Caco-2 (cell line): ENCODE measurements around the gene RPL19. TPM values are rescaled to one million over a fixed set of nuclear protein-coding genes. Genes with fewer than 3 reads are reported as not detected.

Experiments used
- BruUV-seq: library from RNA; stranded (reverse); fragments of 400-500 nt; replicated peaks from 2 replicates; lab custom pipeline; 2021; lab: Mats Ljungman, UMichigan
- CTCF ChIA-PET: fragments of 300-600 bp; sonication (Branson Sonifier 250); formaldehyde crosslinking; loops from one replicate; lab custom pipeline; 2022; ENCODE audit warnings: antibody characterized with exemption; lab: Charles Lee
- POLR2A ChIA-PET: fragments of 300-600 bp; sonication (Branson Sonifier 250); formaldehyde crosslinking; loops from one replicate; lab custom pipeline; 2022; ENCODE audit warnings: antibody characterized with exemption; lab: Charles Lee
- DNase-seq, 2 experiments: peaks; one replicate each; pipeline versions ENCODE4 v3.0.0 to v3.0.0-alpha.2; 2020 to 2022
- H3K27me3 ChIP-seq: replicated peaks from 2 replicates; pipeline ENCODE4 v1.6.0; 2011; ENCODE audit warnings: low read length; ENCODE audit not compliant: control insufficient read depth, insufficient read depth
- H3K36me3 ChIP-seq: 2 replicates; pipeline ENCODE4 v1.5.1; 2011; ENCODE audit warnings: low read length; ENCODE audit not compliant: control insufficient read depth, insufficient read depth
- H3K4me1 ChIP-seq: fragments of 250-450 bp; sonication (Bioruptor Pico); 2 replicates; pipeline ENCODE4 v1.5.1; 2020; ENCODE audit warnings: mild to moderate bottlenecking
- H3K4me3 ChIP-seq: 2 replicates; pipeline ENCODE4 v1.5.1; 2011; ENCODE audit warnings: low read depth, mild to moderate bottlenecking, control low read depth, low read length
- H3K9me3 ChIP-seq: fragments of 250-450 bp; sonication (Bioruptor Pico); 2 replicates; pipeline ENCODE4 v1.5.1; 2020; ENCODE audit warnings: mild to moderate bottlenecking, moderate library complexity
- H3K27ac Mint-ChIP-seq: one replicate; pipeline ENCODE4 v1.8.0; 2022; ENCODE audit warnings: mixed read lengths; ENCODE audit not compliant: unreplicated experiment
- H3K27me3 Mint-ChIP-seq: one replicate; pipeline ENCODE4 v1.8.0; 2022; ENCODE audit warnings: mixed read lengths; ENCODE audit not compliant: insufficient read depth, unreplicated experiment
- H3K36me3 Mint-ChIP-seq: one replicate; pipeline ENCODE4 v1.8.0; 2022; ENCODE audit warnings: mild to moderate bottlenecking, mixed read lengths; ENCODE audit not compliant: insufficient read depth, unreplicated experiment
- H3K4me1 Mint-ChIP-seq: one replicate; pipeline ENCODE4 v1.8.0; 2022; ENCODE audit warnings: low read depth, mixed read lengths; ENCODE audit not compliant: unreplicated experiment
- H3K4me3 Mint-ChIP-seq: one replicate; pipeline ENCODE4 v1.8.0; 2022; ENCODE audit warnings: mild to moderate bottlenecking, moderate library complexity, mixed read lengths; ENCODE audit not compliant: unreplicated experiment
- H3K9me3 Mint-ChIP-seq: one replicate; pipeline ENCODE4 v1.8.0; 2022; ENCODE audit warnings: mixed read lengths; ENCODE audit not compliant: unreplicated experiment
- intact Hi-C: fragments of 100-400 bp; cut with micrococcal nuclease; formaldehyde crosslinking; loops from one replicate; pipeline ENCODE4 v1.10.0; 2022; ENCODE audit not compliant: unreplicated experiment
- total RNA-seq: library from RNA; stranded (reverse); gene quantifications from 2 replicates; pipeline ENCODE4 v1.2.3, GENCODE V29; 2022
- TF ChIP-seq, protein P1 (sequence below), 2 experiments: fragments of 200-600 bp in 1 of 2; IDR thresholded peaks; 1 replicate in 1 of 2; 2 replicates in 1 of 2; pipeline versions ENCODE4 v1.5.1 to v1.8.0; 2011 to 2022; ENCODE audit warnings: antibody characterized with exemption in 1 of 2, control low read depth in 1 of 2, inconsistent platforms in 1 of 2, low read depth in 1 of 2, low read length in 1 of 2, mild to moderate bottlenecking in 1 of 2, moderate library complexity in 1 of 2; ENCODE audit not compliant: insufficient read depth in 1 of 2, severe bottlenecking in 1 of 2, unreplicated experiment in 1 of 2

Gene RPL19
- total RNA-seq, 1 experiment from 2014 or later, result 1,825 TPM

DNA sequence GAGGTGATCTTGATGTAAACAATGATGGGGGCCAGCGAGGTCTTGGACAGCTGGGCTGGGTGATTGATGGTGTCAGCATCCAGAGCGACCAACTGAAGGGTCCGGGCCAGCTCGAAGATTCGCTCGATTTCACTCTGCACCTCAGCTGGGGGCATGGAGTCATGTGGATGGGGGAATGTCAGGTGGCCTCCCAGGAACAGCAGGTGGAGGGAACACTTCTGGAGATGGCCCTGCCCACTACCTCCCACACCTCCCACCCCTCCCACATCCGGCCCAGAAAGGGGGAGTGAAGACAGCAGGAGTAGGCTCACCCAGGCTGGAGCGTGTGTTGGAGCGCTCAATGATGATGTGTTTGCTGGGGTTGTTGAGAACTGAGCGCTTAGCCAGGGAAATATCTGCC, 16.4 kb upstream of the RPL19 start:
- POLR2A ChIA-PET, result no interaction called here
- H3K36me3 Mint-ChIP-seq, result no peaks in the 10 kb centered on the region
- H3K27ac Mint-ChIP-seq, result no peak overlapping the region
- no peaks in the 10 kb centered on the region for H3K9me3 Mint-ChIP-seq
- CTCF ChIA-PET, result interaction anchor here (0.6 to 1.2 kb wide), 3 partner anchors 9 to 26 kb away, joined by 3 to 8 read pairs (median 4); no protein-coding TSS in a partner anchor
- Histone ChIP-seq H3K4me1 (no peaks in the 10 kb centered on the region), H3K9me3 (no peaks in the 10 kb centered on the region), H3K4me3 (no peak overlapping the region), H3K36me3 (no peaks in the 10 kb centered on the region; the same call in 1 of the 2 replicates), H3K27me3 (no peaks in the 10 kb centered on the region)
- intact Hi-C loops, result no loop called here
- DNase-seq, result no peak
- TF ChIP-seq, protein P1, sequence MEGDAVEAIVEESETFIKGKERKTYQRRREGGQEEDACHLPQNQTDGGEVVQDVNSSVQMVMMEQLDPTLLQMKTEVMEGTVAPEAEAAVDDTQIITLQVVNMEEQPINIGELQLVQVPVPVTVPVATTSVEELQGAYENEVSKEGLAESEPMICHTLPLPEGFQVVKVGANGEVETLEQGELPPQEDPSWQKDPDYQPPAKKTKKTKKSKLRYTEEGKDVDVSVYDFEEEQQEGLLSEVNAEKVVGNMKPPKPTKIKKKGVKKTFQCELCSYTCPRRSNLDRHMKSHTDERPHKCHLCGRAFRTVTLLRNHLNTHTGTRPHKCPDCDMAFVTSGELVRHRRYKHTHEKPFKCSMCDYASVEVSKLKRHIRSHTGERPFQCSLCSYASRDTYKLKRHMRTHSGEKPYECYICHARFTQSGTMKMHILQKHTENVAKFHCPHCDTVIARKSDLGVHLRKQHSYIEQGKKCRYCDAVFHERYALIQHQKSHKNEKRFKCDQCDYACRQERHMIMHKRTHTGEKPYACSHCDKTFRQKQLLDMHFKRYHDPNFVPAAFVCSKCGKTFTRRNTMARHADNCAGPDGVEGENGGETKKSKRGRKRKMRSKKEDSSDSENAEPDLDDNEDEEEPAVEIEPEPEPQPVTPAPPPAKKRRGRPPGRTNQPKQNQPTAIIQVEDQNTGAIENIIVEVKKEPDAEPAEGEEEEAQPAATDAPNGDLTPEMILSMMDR (IDR thresholded peaks at IDR 0.05; ENCODE audit: insufficient read depth in 1 of 2, low read depth in 1 of 2, low read length in 1 of 2, severe bottlenecking in 1 of 2, unreplicated experiment in 1 of 2), result no peak
- BruUV-seq, result no TSS peak
- H3K27me3 Mint-ChIP-seq, result no peaks in the 10 kb centered on the region
- no peak overlapping the region for H3K4me3 Mint-ChIP-seq
- H3K4me1 Mint-ChIP-seq, result no peaks in the 10 kb centered on the region

DNA sequence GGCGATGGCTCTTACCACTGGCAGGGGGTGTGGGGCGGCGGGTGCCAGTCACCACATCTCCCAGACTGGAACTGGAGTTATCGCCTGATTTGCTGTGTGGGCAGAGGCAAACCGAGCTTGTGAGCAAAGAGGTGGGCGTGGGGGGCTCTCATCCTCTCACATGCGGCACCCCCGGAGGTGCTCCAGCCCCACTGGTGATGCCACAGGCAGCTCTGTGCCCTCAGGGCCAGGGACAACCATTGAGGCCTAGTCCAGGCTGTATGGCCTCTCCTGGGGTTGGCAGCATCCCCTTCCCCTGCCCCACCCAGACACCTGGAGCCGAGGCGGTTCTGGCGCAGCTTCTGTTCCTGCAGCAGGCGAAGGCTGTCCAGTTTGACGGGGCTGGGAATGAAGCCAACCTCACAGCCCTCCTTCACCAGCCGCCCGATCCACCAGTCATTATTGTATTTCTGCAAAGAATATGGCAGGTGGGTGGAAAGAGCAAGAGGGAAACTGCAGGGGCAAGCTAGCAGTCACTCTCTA, 13.5 kb upstream of the RPL19 start:
- H3K36me3 ChIP-seq, result no peaks in the 10 kb centered on the region; the same call in 1 of the 2 replicates
- Mint-ChIP-seq H3K9me3 (no peaks in the 10 kb centered on the region), H3K27me3 (no peaks in the 10 kb centered on the region), H3K4me1 (no peaks in the 10 kb centered on the region), H3K4me3 (no peak overlapping the region), H3K27ac (no peak overlapping the region), H3K36me3 (no peaks in the 10 kb centered on the region)
- intact Hi-C loops, result no loop called here
- no peaks in the 10 kb centered on the region for H3K9me3 ChIP-seq
- no peaks in the 10 kb centered on the region for H3K4me1 ChIP-seq
- POLR2A ChIA-PET, result no interaction called here
- H3K27me3 ChIP-seq, result no peaks in the 10 kb centered on the region
- TF ChIP-seq, protein P1 (IDR thresholded peaks at IDR 0.05; ENCODE audit: insufficient read depth in 1 of 2, low read depth in 1 of 2, low read length in 1 of 2, severe bottlenecking in 1 of 2, unreplicated experiment in 1 of 2), result no peak
- no TSS peak for BruUV-seq
- CTCF ChIA-PET, result no interaction called here
- DNase-seq, result no peak
- H3K4me3 ChIP-seq, result no peak overlapping the region

DNA sequence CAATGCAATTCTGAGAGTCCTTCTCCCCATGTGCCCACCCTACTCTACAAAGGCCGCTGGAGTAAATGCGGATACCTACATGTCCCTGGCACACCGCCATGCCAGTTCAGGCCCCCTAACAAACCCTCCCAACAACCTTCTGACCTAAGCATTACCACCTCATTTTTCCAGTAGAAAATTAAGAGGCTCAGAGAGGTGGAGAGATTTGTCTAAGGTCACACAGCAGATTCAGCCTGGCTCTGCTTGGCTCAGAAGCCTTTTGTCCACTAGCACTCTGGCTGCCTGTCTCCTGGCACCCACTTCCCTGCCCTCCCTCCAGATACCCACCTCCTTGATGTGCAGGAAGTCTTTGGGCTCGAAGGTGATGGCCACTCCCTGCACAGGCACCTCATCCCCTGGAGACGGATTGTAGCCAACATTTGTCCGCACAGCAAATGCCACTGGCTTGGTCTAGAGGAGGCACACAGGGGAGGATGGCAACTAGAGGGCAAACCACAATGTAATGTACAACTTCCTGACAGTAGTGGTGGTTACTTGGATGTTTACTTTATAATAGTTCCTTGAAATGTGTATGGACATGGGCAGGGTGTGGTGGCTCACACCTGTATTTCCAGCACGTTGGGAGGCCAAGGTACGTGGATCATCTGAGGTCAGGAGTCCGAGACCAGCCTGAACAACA, 12.8 kb upstream of the RPL19 start:
- no peaks in the 10 kb centered on the region for H3K36me3 Mint-ChIP-seq
- no peak for DNase-seq
- CTCF ChIA-PET, result interaction anchor here (0.6 kb wide), 1 partner anchor 86 kb away, joined by 3 read pairs; no protein-coding TSS in a partner anchor

More for the DNA sequence above, 12.8 kb upstream of the RPL19 start:
- Histone ChIP-seq H3K9me3 (no peaks in the 10 kb centered on the region), H3K4me3 (no peak overlapping the region), H3K4me1 (no peaks in the 10 kb centered on the region), H3K36me3 (no peaks in the 10 kb centered on the region; the same call in 1 of the 2 replicates), H3K27me3 (no peaks in the 10 kb centered on the region)
- no peak overlapping the region for H3K4me3 Mint-ChIP-seq
- no peaks in the 10 kb centered on the region for H3K27me3 Mint-ChIP-seq
- no peaks in the 10 kb centered on the region for H3K9me3 Mint-ChIP-seq
- no TSS peak for BruUV-seq
- no peaks in the 10 kb centered on the region for H3K4me1 Mint-ChIP-seq
- TF ChIP-seq, protein P1 (IDR thresholded peaks at IDR 0.05; ENCODE audit: insufficient read depth in 1 of 2, low read depth in 1 of 2, low read length in 1 of 2, severe bottlenecking in 1 of 2, unreplicated experiment in 1 of 2), result no peak
- intact Hi-C loops, result no loop called here
- POLR2A ChIA-PET, result no interaction called here
- no peak overlapping the region for H3K27ac Mint-ChIP-seq
